Activated B cell treated with CpG ODN at 0.5 μM for 24 hours (primary cell): ENCODE measurements around the gene C17orf107. TPM values are rescaled to one million over a fixed set of nuclear protein-coding genes. Genes with fewer than 3 reads are reported as not detected.
"Not testable (repeated sequence)": the region's sequence is repeated elsewhere in the genome, so short reads cannot be mapped to it uniquely, and the experiment has no call there.

Experiments
- ATAC-seq: fragments of 200-7000 bp; cut with Tn5 transposase; one replicate; pipeline ENCODE4 v1.10.0; 2021; ENCODE audit warnings: low read depth, mild to moderate bottlenecking, moderate library complexity
- CTCF ChIA-PET: fragments of 350-600 bp; sonication (Branson Sonifier 250); formaldehyde crosslinking; loops from one replicate; lab custom pipeline; 2021; ENCODE audit warnings: antibody characterized with exemption; lab: Charles Lee
- POLR2A ChIA-PET: fragments of 350-600 bp; sonication (Branson Sonifier 250); formaldehyde crosslinking; loops from one replicate; lab custom pipeline; 2021; ENCODE audit warnings: antibody characterized with exemption; lab: Charles Lee
- DNase-seq: peaks from one replicate; pipeline ENCODE4 v3.0.0; 2022
- H3K27ac Mint-ChIP-seq: one replicate; pipeline ENCODE4 v1.8.0; 2020; ENCODE audit warnings: mixed read lengths
- H3K27me3 Mint-ChIP-seq: one replicate; pipeline ENCODE4 v1.8.0; 2021; ENCODE audit warnings: mixed read lengths
- H3K36me3 Mint-ChIP-seq: one replicate; pipeline ENCODE4 v1.8.0; 2021; ENCODE audit warnings: low read depth, mixed read lengths
- H3K4me1 Mint-ChIP-seq: one replicate; pipeline ENCODE4 v1.8.0; 2021; ENCODE audit warnings: mixed read lengths
- H3K4me3 Mint-ChIP-seq: one replicate; pipeline ENCODE4 v1.8.0; 2020; ENCODE audit warnings: mild to moderate bottlenecking, mixed read lengths
- H3K9me3 Mint-ChIP-seq: one replicate; pipeline ENCODE4 v1.8.0; 2020; ENCODE audit warnings: mixed read lengths
- intact Hi-C: fragments of 100-400 bp; cut with micrococcal nuclease; formaldehyde crosslinking; loops from one replicate; pipeline ENCODE4 v1.15.1; 2024
- total RNA-seq: library from RNA; stranded (reverse); gene quantifications from 2 replicates; pipeline ENCODE4 v1.2.3, GENCODE V29; 2022
- TF ChIP-seq, protein P1 (sequence below): fragments of 200-600 bp; IDR thresholded peaks from one replicate; pipeline ENCODE4 v1.8.0; 2022; ENCODE audit warnings: antibody characterized with exemption, mild to moderate bottlenecking

Gene C17orf107
- total RNA-seq, 1 donor from 2014 or later = 1.8 TPM

DNA sequence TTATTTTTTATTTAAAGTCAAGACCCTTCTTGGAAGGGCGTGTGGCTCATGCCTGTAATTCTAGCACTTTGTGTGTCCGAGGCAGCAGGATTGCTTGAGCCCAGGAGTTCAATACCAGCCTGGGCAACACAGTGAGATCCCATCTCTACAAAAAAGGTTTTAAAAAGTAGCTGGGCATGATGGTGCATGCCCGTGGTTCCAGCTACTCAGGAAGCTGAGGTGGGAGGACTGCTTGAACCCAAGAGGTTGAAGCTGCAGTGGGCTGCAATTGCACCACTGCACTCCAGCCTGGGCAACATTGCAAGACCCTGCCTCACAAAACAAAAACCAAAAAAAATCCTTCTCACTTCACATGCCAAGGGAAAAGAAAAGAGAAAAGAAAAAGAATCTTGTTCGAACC, 36.6 kb upstream of the C17orf107 start:
- TF ChIP-seq, protein P1, sequence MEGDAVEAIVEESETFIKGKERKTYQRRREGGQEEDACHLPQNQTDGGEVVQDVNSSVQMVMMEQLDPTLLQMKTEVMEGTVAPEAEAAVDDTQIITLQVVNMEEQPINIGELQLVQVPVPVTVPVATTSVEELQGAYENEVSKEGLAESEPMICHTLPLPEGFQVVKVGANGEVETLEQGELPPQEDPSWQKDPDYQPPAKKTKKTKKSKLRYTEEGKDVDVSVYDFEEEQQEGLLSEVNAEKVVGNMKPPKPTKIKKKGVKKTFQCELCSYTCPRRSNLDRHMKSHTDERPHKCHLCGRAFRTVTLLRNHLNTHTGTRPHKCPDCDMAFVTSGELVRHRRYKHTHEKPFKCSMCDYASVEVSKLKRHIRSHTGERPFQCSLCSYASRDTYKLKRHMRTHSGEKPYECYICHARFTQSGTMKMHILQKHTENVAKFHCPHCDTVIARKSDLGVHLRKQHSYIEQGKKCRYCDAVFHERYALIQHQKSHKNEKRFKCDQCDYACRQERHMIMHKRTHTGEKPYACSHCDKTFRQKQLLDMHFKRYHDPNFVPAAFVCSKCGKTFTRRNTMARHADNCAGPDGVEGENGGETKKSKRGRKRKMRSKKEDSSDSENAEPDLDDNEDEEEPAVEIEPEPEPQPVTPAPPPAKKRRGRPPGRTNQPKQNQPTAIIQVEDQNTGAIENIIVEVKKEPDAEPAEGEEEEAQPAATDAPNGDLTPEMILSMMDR = no peak
- ATAC-seq (no peak), DNase-seq (no peak)
- H3K4me1 Mint-ChIP-seq = peaks cover under 1% of the 10 kb centered on the region
- intact Hi-C loops = no loop called here
- H3K4me3 Mint-ChIP-seq = no peak overlapping the region
- no peaks in the 10 kb centered on the region for H3K27me3 Mint-ChIP-seq
- ChIA-PET CTCF (no interaction called here), POLR2A (no interaction called here)
- H3K9me3 Mint-ChIP-seq = no peaks in the 10 kb centered on the region
- H3K36me3 Mint-ChIP-seq = peaks cover 21% of the 10 kb centered on the region
- H3K27ac Mint-ChIP-seq = no peak overlapping the region

DNA sequence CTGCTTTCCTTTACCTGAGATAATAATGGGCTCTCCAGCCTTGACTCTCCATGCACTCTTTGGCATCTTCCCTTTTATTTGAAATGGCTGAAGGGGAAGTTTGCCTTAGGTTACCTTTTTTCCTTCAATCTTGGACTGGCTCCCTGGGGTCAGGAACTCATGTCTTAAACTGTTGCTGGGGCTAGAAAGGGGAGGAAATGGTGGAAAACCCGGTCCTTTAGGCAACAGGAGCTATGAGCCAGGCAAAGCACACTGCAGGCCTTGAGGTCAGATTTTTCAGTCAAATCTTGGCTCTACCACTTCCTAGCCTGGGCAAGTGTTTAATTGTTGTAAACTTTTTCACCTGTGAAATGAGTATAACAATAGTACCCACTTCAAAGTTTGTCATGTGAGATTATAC, 36.0 kb upstream of the C17orf107 start:
- DNase-seq (no peak), ATAC-seq (no peak)
- Mint-ChIP-seq H3K4me1 (no peaks in the 10 kb centered on the region), H3K27me3 (no peaks in the 10 kb centered on the region), H3K27ac (no peak overlapping the region), H3K36me3 (peaks cover 23% of the 10 kb centered on the region), H3K9me3 (no peaks in the 10 kb centered on the region), H3K4me3 (no peak overlapping the region)
- CTCF ChIA-PET = no interaction called here
- intact Hi-C loops = no loop called here
- TF ChIP-seq, protein P1 = no peak
- POLR2A ChIA-PET = no interaction called here

DNA sequence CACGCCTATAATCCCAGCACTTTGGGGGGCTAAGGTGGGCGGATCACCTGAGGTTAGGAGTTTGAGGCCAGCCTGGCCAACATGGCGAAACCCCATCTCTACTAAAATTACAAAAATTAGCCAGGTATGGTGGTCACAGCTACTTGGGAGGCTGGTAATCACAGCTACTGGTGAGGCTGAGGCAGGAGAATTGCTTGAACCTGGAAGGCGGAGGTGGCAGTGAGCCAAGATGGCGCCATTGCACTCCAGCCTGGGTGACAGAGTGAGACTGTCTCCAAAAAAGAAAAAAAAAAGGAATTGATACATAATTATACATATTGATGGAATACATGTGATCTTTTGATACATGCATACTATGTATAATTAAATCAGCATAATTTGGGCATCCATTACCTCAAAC, 31.8 kb upstream of the C17orf107 start:
- DNase-seq, H3K27ac Mint-ChIP-seq, H3K9me3 Mint-ChIP-seq, POLR2A ChIA-PET, H3K27me3 Mint-ChIP-seq, H3K4me1 Mint-ChIP-seq, intact Hi-C loops, ATAC-seq, H3K4me3 Mint-ChIP-seq: not testable (repeated sequence)
- CTCF ChIA-PET = interaction anchor here (0.7 kb wide), 1 partner anchor 35 kb away, joined by 6 read pairs; no protein-coding TSS in a partner anchor
- H3K36me3 Mint-ChIP-seq = peaks cover 12% of the 10 kb centered on the region

DNA sequence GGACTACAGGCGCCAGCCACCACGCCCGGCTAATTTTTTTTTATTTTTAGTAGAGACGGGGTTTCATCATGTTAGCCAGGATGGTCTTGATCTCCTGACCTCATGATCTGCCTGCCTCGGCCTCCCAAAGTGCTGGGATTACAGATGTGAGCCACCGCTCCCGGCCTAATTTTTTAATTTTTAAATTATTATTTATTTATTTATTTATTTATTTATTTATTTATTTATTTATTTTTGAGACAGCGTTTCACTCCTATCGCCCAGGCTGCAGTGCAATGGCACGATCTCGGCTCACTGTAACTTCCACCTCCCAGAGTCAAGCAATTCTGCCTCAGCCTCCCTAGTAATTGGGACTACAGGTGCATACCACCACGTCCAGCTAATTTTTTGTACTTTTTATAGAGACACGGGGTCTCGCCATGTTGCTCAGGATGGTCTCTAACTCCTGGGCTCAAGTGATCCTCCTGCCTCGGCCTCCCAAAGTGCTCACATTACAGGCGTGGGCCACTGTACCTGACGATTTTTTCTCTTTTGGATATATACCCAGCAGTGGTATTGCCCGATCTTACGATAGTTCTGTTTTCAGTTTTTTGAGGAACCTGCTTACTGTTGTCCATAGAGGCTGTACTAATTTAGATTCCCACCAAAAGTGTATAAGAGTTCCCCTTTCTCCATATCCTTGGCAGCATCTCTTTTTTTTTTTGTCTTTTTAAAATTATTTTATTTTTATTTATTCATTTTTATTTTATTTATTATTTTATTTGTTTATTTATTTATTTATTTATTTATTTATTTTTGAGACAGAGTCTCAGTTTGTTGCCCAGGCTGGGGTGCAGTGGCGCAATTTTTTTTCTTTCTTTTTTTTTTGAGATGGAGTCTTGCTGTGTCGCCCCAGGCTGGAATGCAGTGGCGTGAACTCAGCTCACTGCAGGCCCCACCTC, 30.0 kb upstream of the C17orf107 start:
- CTCF ChIA-PET = interaction anchor here (0.6 kb wide), 1 partner anchor 312 kb away, joined by 4 read pairs; no protein-coding TSS in a partner anchor
- peaks cover 14% of the 10 kb centered on the region for H3K36me3 Mint-ChIP-seq
- H3K9me3 Mint-ChIP-seq, H3K4me1 Mint-ChIP-seq, H3K27me3 Mint-ChIP-seq, DNase-seq, H3K4me3 Mint-ChIP-seq, POLR2A ChIA-PET, H3K27ac Mint-ChIP-seq, ATAC-seq, intact Hi-C loops: not testable (repeated sequence)

DNA sequence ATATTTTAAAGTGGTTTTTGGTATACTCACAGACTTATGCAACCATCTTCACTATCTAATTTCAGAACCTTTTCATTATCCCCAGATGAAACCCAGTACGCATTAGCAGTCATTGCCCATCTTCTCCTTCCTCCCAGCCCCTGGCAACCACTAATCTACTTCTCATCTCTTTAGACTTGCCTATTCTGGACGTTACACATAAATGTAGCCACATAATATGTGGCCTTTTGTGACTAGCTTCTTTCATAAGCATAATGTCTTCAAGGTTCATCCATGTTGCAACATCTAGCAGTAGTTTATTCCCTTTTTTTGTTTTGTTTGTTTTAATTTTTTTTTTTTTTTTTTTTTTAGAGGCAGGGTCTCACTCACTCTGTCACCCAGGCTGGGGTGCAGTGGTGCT, 28.5 kb upstream of the C17orf107 start:
- Mint-ChIP-seq H3K36me3 (peaks cover 18% of the 10 kb centered on the region), H3K9me3 (no peaks in the 10 kb centered on the region), H3K27ac (no peak overlapping the region), H3K27me3 (no peaks in the 10 kb centered on the region), H3K4me3 (no peak overlapping the region), H3K4me1 (no peaks in the 10 kb centered on the region)
- ATAC-seq = no peak
- DNase-seq = no peak
- TF ChIP-seq, protein P1 = no peak
- CTCF ChIA-PET = interaction anchor here (1.4 kb wide), 1 partner anchor 10 kb away, joined by 3 read pairs; no protein-coding TSS in a partner anchor
- intact Hi-C loops = no loop called here
- POLR2A ChIA-PET = interaction anchor here (0.7 kb wide), 1 partner anchor 332 kb away, joined by 4 read pairs; no protein-coding TSS in a partner anchor

DNA sequence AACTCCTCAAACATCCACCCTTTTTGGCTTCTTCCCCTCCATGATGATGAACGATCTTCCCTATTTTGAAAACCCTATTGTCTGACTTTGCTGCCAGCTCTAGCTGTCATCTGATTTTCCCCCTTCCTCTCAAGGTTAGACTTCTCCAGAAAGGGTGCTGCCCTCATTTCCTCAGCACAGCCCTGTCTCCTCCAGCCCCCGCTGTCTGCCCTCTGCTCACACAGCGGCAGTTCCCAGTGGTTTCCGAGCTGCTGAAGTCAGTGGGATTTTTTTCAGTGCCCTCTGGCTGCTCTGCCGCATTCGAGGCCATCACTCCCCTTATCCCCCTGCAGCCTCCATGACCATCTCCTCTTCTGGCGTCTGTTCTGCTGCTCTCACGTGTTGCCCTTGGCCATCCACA, 26.6 kb upstream of the C17orf107 start:
- ATAC-seq (no peak), DNase-seq (no peak)
- ChIA-PET POLR2A (no interaction called here), CTCF (no interaction called here)
- intact Hi-C loops = no loop called here
- H3K9me3 Mint-ChIP-seq = no peaks in the 10 kb centered on the region
- no peaks in the 10 kb centered on the region for H3K27me3 Mint-ChIP-seq
- no peak overlapping the region for H3K4me3 Mint-ChIP-seq
- TF ChIP-seq, protein P1 = no peak
- H3K36me3 Mint-ChIP-seq = peaks cover 27% of the 10 kb centered on the region
- H3K4me1 Mint-ChIP-seq = no peaks in the 10 kb centered on the region
- no peak overlapping the region for H3K27ac Mint-ChIP-seq
